GM21737 (cell line): Measurements from ENCODE around the gene KCND2.
A peak's percentile ranks its signal among the peaks of the same experiment; 100 is the strongest.
"Not testable (repeated sequence)": the region's sequence is repeated elsewhere in the genome, so short reads cannot be mapped to it uniquely, and the experiment has no call there.

Experiments
- ATAC-seq: cut with Tn5 transposase; IDR thresholded peaks from one replicate; pipeline ENCODE4 v1.9.1; 2021; ENCODE audit warnings: mild to moderate bottlenecking, moderate library complexity; ENCODE audit not compliant: unreplicated experiment

The KCND2 gene

GRCh38 chr7:120735791-120736190 lies 462.8 kb downstream of the KCND2 start:
- no peak for ATAC-seq

GRCh38 chr7:120738816-120739215 lies 465.8 kb downstream of the KCND2 start:
- no peak for ATAC-seq

- ATAC-seq = no peak
Observed at GRCh38 chr7:120740348-120740747, 467.4 kb downstream of the KCND2 start.

- ATAC-seq = no peak
Observed at GRCh38 chr7:120741371-120742042, 468.5 kb downstream of the KCND2 start.

- ATAC-seq = no peak
Observed at GRCh38 chr7:120742372-120742771, 469.4 kb downstream of the KCND2 start.

- ATAC-seq = no peak
Observed at GRCh38 chr7:120743128-120743527, 470.2 kb downstream of the KCND2 start.

GRCh38 chr7:120760050-120760449 lies 487.1 kb downstream of the KCND2 start:
- no peak for ATAC-seq

GRCh38 chr7:120760851-120761250 lies 487.9 kb downstream of the KCND2 start:
- ATAC-seq = no peak

- no peak for ATAC-seq
Observed at GRCh38 chr7:120770206-120770605, 497.2 kb downstream of the KCND2 start.

GRCh38 chr7:120774481-120774880 lies 501.5 kb downstream of the KCND2 start:
- ATAC-seq = no peak

- no peak for ATAC-seq
Observed at GRCh38 chr7:120775755-120776154, 502.8 kb downstream of the KCND2 start.

- ATAC-seq = not testable (repeated sequence)
Observed at GRCh38 chr7:120779078-120779477, 506.1 kb downstream of the KCND2 start.

- not testable (repeated sequence) for ATAC-seq
Observed at GRCh38 chr7:120780451-120780850, 507.5 kb downstream of the KCND2 start.

- no peak for ATAC-seq
Observed at GRCh38 chr7:120780938-120781337, 508.0 kb downstream of the KCND2 start.

- not testable (repeated sequence) for ATAC-seq
Observed at GRCh38 chr7:120781924-120782323, 508.9 kb downstream of the KCND2 start.

GRCh38 chr7:120783273-120783672 lies 510.3 kb downstream of the KCND2 start:
- no peak for ATAC-seq

- ATAC-seq = no peak
Observed at GRCh38 chr7:120783721-120784120, 510.7 kb downstream of the KCND2 start.

GRCh38 chr7:120785095-120785494 lies 512.1 kb downstream of the KCND2 start:
- no peak for ATAC-seq

GRCh38 chr7:120792091-120792860 lies 519.3 kb downstream of the KCND2 start:
- peak; percentile 94 for ATAC-seq

- no peak for ATAC-seq
Observed at GRCh38 chr7:120792861-120793130, 519.8 kb downstream of the KCND2 start.

GRCh38 chr7:120793213-120793936 lies 520.4 kb downstream of the KCND2 start:
- no peak for ATAC-seq
